T-helper 1 cell treated with Interleukin-12 subunit alpha and Interleukin-12 subunit beta and Interleukin-4 antibody, amounts not matched to agents 30 ng/mL and 1 ng/mL, for 36 hours (primary cell): ENCODE results near the gene SHROOM3. TPM values are rescaled to one million over a fixed set of nuclear protein-coding genes. Genes with fewer than 3 reads are reported as not detected.

ENCODE experiments used
- intact Hi-C: fragments of 100-400 bp; cut with micrococcal nuclease; formaldehyde crosslinking; loops from one replicate; pipeline ENCODE4 v1.15.1; 2024
- total RNA-seq: library from RNA; stranded (reverse); gene quantifications from 2 replicates; pipeline ENCODE4 v1.2.3, GENCODE V29; 2022

Gene SHROOM3
- total RNA-seq, 1 donor from 2014 or later: 0.02 TPM

GRCh38 chr4:76616526-76616925 lies 181.5 kb downstream of the SHROOM3 start:
- intact Hi-C loops: no loop called here

- intact Hi-C loops: no loop called here
These were observed 185.9 kb downstream of the SHROOM3 start for GRCh38 chr4:76620723-76621468.

GRCh38 chr4:76622126-76622525 lies 187.1 kb downstream of the SHROOM3 start:
- intact Hi-C loops: no loop called here

GRCh38 chr4:76622717-76623116 lies 187.7 kb downstream of the SHROOM3 start:
- intact Hi-C loops: no loop called here

- intact Hi-C loops: no loop called here
These were observed 188.4 kb downstream of the SHROOM3 start for GRCh38 chr4:76623217-76624045.

- intact Hi-C loops: no loop called here
These were observed 189.2 kb downstream of the SHROOM3 start for GRCh38 chr4:76624241-76624681.

- intact Hi-C loops: no loop called here
These were observed 190.1 kb downstream of the SHROOM3 start for GRCh38 chr4:76624931-76625715.

GRCh38 chr4:76626686-76627465 lies 191.8 kb downstream of the SHROOM3 start:
- intact Hi-C loops: no loop called here

GRCh38 chr4:76628251-76628650 lies 193.2 kb downstream of the SHROOM3 start:
- intact Hi-C loops: no loop called here

- intact Hi-C loops: no loop called here
These were observed 195.7 kb downstream of the SHROOM3 start for GRCh38 chr4:76630741-76631140.

- intact Hi-C loops: no loop called here
These were observed 199.2 kb downstream of the SHROOM3 start for GRCh38 chr4:76634220-76634619.

GRCh38 chr4:76637712-76638361 lies 202.8 kb downstream of the SHROOM3 start:
- intact Hi-C loops: no loop called here

- intact Hi-C loops: no loop called here
These were observed 204.3 kb downstream of the SHROOM3 start for GRCh38 chr4:76639288-76639687.

GRCh38 chr4:76640353-76640910 lies 205.4 kb downstream of the SHROOM3 start:
- intact Hi-C loops: no loop called here

GRCh38 chr4:76641351-76641750 lies 206.3 kb downstream of the SHROOM3 start:
- intact Hi-C loops: no loop called here

- intact Hi-C loops: no loop called here
These were observed 206.7 kb downstream of the SHROOM3 start for GRCh38 chr4:76641758-76642157.

GRCh38 chr4:76644831-76645485 lies 209.9 kb downstream of the SHROOM3 start:
- intact Hi-C loops: no loop called here

GRCh38 chr4:76649086-76649485 lies 214.1 kb downstream of the SHROOM3 start:
- intact Hi-C loops: no loop called here

GRCh38 chr4:76651616-76652015 lies 216.6 kb downstream of the SHROOM3 start:
- intact Hi-C loops: no loop called here

GRCh38 chr4:76652389-76652788 lies 217.4 kb downstream of the SHROOM3 start:
- intact Hi-C loops: no loop called here
